GM18870 (cell line): Measurements from ENCODE around the gene BBS9.

Source experiments
- ATAC-seq: cut with Tn5 transposase; IDR thresholded peaks from one replicate; pipeline ENCODE4 v1.9.1; 2021; ENCODE audit warnings: moderate library complexity; ENCODE audit not compliant: unreplicated experiment

Gene BBS9

DNA sequence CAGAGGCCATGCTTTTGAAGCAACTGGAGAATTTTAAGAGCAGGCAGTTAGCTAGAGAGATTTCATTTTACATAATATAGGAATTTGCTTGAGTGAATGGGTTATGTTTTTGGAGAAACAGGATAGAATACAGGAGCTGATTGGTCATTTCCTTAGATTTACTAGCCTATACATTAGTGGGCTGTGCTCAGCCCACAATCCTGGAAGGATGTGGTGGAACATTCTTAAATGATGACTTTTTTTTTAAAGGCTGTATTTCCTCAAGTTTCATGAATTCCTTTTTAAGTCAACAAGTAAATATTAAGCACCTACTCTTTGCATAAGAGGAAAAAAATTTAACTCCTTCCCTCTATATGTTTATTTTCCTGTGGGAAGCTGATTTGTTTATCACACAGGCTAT is 461.6 kb downstream of the BBS9 start:
- ATAC-seq, result no peak

DNA sequence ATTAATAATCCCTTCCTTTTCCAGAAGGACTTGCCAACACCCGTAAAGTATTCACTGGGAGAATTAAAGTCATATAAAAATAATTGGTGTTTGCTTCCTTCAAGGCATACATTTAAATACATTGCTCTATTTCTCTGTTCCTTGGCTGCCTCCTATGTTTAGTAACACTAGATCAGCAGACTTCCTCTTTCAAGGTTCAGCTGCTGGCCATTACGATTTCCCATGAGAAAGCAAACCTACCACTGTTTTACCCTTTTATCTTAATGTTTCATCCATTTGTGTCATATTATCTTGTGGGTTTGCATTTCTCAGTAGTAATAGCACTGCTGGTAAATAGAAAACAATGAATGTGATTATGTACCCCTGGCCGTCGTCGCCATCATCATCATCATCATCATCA is 462.1 kb downstream of the BBS9 start:
- ATAC-seq, result no peak

GRCh38 chr7:33592718-33593117 is 463.4 kb downstream of the BBS9 start:
- ATAC-seq, result no peak

GRCh38 chr7:33593611-33594010 is 464.2 kb downstream of the BBS9 start:
- no peak for ATAC-seq

DNA sequence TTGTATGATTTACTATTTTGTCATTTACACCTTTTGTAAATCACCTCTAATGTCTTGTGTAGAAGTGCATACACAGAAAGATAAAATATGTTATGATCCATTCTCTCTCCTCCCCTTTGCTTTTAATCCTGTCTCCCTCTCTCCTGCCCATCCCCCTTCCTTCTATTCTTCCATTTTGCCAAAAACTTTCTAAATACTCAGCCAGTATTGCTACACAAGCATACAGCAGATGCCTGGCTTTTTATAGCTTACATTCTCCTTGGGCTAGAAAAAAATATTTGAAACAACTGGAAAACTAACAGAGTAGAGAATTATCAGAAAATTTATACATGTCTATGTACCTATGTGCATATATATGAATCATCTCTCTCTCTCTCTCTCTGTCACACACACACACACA is 467.3 kb downstream of the BBS9 start:
- ATAC-seq, result no peak

DNA sequence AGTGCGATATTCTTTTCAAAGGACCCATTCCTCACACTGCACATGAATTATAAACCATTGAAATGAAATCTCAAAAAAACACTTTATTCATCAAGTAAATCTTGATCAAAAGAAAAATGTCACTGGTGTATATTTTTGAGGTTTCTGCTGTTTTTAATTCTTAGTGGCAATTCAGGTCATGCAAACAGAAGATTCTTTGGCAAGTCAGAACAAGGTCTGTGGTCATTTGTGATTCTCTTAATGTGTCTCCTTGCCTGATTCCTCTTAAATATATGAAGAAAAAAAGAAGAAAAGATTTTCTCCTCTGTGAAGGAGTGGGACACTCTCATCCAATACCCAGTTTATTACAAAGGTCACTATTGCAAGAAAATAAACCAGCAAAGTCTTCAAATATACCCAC is 467.8 kb downstream of the BBS9 start:
- no peak for ATAC-seq

DNA sequence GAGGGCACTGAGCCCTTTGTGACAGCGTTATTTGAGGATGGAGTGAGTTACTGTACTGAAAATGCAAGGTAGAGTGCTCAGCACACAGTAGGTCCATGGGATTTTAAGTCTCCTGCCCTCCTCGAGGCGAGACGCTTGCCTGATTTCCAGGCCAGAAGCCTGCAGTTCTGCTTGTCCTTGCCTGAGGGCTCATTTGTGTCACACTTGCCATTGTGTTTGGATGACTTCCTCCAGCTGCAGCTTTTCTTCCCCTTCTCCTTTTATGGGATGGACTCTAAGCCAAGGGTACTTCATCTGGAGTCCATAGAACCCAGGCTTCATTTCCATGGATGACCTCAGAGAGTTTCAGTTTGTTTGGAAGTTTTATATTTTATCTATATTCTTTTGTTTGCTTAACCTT is 471.7 kb downstream of the BBS9 start:
- no peak for ATAC-seq

- no peak for ATAC-seq
These were observed 472.5 kb downstream of the BBS9 start for GRCh38 chr7:33601884-33602283.

- no peak for ATAC-seq
These were observed 474.7 kb downstream of the BBS9 start for GRCh38 chr7:33604056-33604455.

- ATAC-seq, result no peak
These were observed 481.6 kb downstream of the BBS9 start for GRCh38 chr7:33610918-33611317.

DNA sequence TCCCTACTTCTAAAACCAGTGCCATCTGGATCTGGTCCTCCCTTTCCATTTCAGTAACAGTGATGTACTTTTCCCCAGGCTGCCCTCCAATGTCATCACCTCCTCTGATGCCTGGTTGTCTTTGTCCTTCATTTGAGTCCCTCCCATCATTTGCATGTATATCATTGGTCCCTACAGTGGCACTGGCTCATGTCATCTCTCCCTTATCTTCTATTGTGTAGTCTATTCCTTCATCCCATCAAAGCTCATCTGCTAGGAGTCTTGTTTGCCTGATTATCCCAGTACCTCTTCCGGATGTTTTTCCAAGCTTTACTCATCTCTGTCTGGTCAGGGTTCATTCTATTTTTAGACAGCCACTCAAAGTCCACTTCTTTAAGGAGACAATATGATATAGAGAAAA is 483.1 kb downstream of the BBS9 start:
- no peak for ATAC-seq

GRCh38 chr7:33614357-33615117 is 485.2 kb downstream of the BBS9 start:
- no peak for ATAC-seq

- ATAC-seq, result no peak
These were observed 487.4 kb downstream of the BBS9 start for GRCh38 chr7:33616752-33617151.

- no peak for ATAC-seq
These were observed 489.9 kb downstream of the BBS9 start for GRCh38 chr7:33619264-33619663.

GRCh38 chr7:33623267-33623666 is 493.9 kb downstream of the BBS9 start:
- no peak for ATAC-seq

GRCh38 chr7:33624215-33624614 is 494.9 kb downstream of the BBS9 start:
- ATAC-seq, result no peak

DNA sequence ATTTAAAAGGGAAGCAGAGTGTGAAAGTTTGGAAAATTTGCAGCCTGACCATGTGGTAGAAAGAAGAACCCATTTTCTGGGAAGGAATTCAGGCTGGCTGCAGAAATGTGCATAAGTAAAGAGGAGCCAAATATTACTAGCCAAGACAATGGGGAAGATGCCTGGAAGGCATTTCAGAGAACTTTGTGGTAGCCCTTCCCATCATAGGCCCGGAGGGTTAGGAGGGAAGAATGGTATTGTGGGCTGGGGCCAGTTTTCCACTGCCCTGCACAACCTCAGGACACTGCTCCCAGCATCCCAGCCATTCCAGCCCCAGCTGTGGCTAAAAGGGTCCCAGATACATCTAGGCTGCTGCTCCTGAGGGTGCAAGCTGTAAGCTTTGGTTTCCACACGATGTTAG is 497.5 kb downstream of the BBS9 start:
- ATAC-seq, result no peak

GRCh38 chr7:33627741-33628140 is 498.4 kb downstream of the BBS9 start:
- no peak for ATAC-seq

DNA sequence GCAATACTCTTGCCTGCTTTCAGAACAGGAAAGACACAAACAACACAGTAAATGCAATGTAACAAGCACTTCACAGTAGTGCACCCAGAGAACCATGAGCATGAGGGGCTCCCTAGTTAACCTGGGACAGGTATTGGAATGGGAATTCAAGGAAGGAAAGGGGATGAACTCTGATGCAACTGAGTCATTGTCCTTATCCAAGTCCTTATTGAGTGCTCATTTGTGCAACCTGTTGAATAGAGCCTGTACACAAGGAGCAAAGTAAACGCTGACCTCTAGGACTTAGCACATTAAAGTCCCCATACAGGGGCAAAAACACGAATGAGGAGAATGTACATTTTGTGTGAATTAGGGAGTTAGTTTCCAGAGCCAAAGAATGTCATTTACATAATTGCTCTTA is 499.5 kb downstream of the BBS9 start:
- no peak for ATAC-seq

DNA sequence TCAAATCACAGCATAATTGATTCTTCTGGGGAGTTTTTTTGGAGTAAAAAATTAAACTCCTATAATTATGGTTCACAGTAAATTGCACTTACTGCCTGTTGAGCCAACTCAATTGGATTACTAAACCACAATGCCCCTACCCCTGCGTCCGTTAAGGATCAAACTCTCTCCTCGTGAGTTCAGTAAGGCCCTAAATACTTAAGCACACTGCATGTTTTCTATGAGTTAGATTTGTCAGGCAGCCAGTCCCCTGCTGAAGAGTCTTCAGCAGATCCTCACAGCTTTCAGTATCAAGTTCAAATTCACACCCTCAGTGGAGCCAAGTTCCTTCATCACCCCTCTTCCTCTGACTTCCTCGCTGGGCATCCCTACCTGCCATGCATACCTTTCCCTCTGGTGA is 501.0 kb downstream of the BBS9 start:
- no peak for ATAC-seq

DNA sequence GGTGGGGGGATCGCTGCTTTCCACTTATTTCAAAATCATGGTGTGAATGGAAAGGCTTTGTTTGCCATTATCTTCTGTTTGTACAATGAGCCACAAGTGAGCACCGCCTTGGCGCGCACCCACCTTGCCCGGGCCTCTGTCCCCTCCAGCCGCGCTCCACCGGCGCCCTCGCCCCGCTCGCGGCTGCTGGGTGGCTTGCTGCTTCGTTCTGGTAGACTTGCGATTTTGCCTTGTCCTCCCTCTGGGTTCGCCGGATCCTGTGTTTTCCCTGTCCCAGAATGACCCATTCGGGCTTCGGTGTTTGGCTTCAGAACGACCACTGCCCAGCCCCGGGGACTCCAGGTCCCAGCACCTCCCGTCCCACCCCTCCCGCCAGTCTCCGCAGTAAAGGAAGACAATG is 503.0 kb downstream of the BBS9 start:
- no peak for ATAC-seq

- ATAC-seq, result no peak
These were observed 503.6 kb downstream of the BBS9 start for GRCh38 chr7:33632840-33633525.

- ATAC-seq, result no peak
These were observed 505.2 kb downstream of the BBS9 start for GRCh38 chr7:33634606-33635005.
